Stimulated activated CD4-positive, alpha-beta T cell treated with anti-CD3 and anti-CD28 coated beads, TNF-alpha, amount 100 ng/mL, for 1 hour (primary cell): Measurements from ENCODE around the gene RAPGEF4.

Experiments used
- DNase-seq, 3 donors: peaks; one replicate each; pipeline ENCODE4 v3.0.0-alpha.2; 2020; ENCODE audit warnings: low read depth in 3 of 3, low spot score in 1 of 3

The RAPGEF4 gene

GRCh38 chr2:172821370-172822338, 86.0 kb downstream of the RAPGEF4 start:
- no peak for DNase-seq

- DNase-seq: no peak
Observed at GRCh38 chr2:172822585-172822984, 86.9 kb downstream of the RAPGEF4 start.

GRCh38 chr2:172823261-172823850, 87.7 kb downstream of the RAPGEF4 start:
- no peak for DNase-seq

- DNase-seq: no peak
Observed at GRCh38 chr2:172826522-172826921, 90.9 kb downstream of the RAPGEF4 start.

GRCh38 chr2:172829229-172829628, 93.6 kb downstream of the RAPGEF4 start:
- DNase-seq: no peak

- no peak for DNase-seq
Observed at GRCh38 chr2:172830482-172830881, 94.8 kb downstream of the RAPGEF4 start.

GRCh38 chr2:172833898-172834297, 98.3 kb downstream of the RAPGEF4 start:
- no peak for DNase-seq

GRCh38 chr2:172834881-172835280, 99.2 kb downstream of the RAPGEF4 start:
- no peak for DNase-seq

- no peak for DNase-seq
Observed at GRCh38 chr2:172836347-172836821, 100.7 kb downstream of the RAPGEF4 start.

GRCh38 chr2:172836827-172837226, 101.2 kb downstream of the RAPGEF4 start:
- DNase-seq: no peak

GRCh38 chr2:172839446-172839845, 103.8 kb downstream of the RAPGEF4 start:
- DNase-seq: no peak

GRCh38 chr2:172842511-172843265, 107.0 kb downstream of the RAPGEF4 start:
- no peak for DNase-seq

GRCh38 chr2:172843266-172843582, 107.6 kb downstream of the RAPGEF4 start:
- DNase-seq: no peak

GRCh38 chr2:172843902-172844715, 108.5 kb downstream of the RAPGEF4 start:
- DNase-seq: no peak

GRCh38 chr2:172845028-172845630, 109.5 kb downstream of the RAPGEF4 start:
- no peak for DNase-seq

GRCh38 chr2:172846551-172846950, 110.9 kb downstream of the RAPGEF4 start:
- DNase-seq: no peak

- DNase-seq: no peak
Observed at GRCh38 chr2:172847188-172847587, 111.5 kb downstream of the RAPGEF4 start.

- DNase-seq: no peak
Observed at GRCh38 chr2:172848519-172848918, 112.9 kb downstream of the RAPGEF4 start.

GRCh38 chr2:172849519-172850217, 114.0 kb downstream of the RAPGEF4 start:
- DNase-seq: no peak

- DNase-seq: no peak
Observed at GRCh38 chr2:172855588-172855987, 119.9 kb downstream of the RAPGEF4 start.
